ENCODE measurements around the gene SLFN12.

SLFN12 gene

GRCh38 chr17:35373984-35374765 lies 58.1 kb downstream of the SLFN12 start:
- ChIA-PET CTCF (interaction anchor here (1.2 kb wide), 2 partner anchors 9 to 160 kb away, joined by 5 read pairs; no protein-coding TSS in a partner anchor), POLR2A (interaction anchor here (0.6 to 1.4 kb wide), 14 partner anchors 9 to 341 kb away, joined by 3 to 7 read pairs (median 4); partner anchors contain the start of genes PEX12, SLFN12 and SLFN13)
- no peak for TF ChIP-seq CTCF (IDR thresholded peaks at IDR 0.05; ENCODE audit: control extremely low read depth, extremely low read depth, low read depth, missing control alignments)
- DNase-seq (ENCODE audit: extremely low spot score): peak; percentile 47

GRCh38 chr17:35373534-35373983 lies 58.7 kb downstream of the SLFN12 start, which contains the start of gene SLFN11:
TSS of gene SLFN11 (minus strand) at chr17:35373621. CDS start at chr17:35363807, 9,814 bp downstream.
- TF ChIP-seq CTCF (IDR thresholded peaks at IDR 0.05; ENCODE audit: control extremely low read depth, extremely low read depth, low read depth, missing control alignments): no peak
- ChIA-PET POLR2A (interaction anchor here (0.6 to 1.4 kb wide), 17 partner anchors 9 to 1050 kb away, joined by 3 to 7 read pairs (median 4); partner anchors contain the start of genes PEX12, SLFN12 and SLFN13), CTCF (interaction anchor here (1.2 kb wide), 2 partner anchors 10 to 160 kb away, joined by 5 read pairs; no protein-coding TSS in a partner anchor)
- peak; percentile 85 for DNase-seq (ENCODE audit: extremely low spot score)

GRCh38 chr17:35372846-35373533 lies 59.3 kb downstream of the SLFN12 start:
- no peak for TF ChIP-seq CTCF (IDR thresholded peaks at IDR 0.05; ENCODE audit: control extremely low read depth, extremely low read depth, low read depth, missing control alignments)
- DNase-seq (ENCODE audit: extremely low spot score): peak; percentile 45
- POLR2A ChIA-PET: interaction anchor here (0.6 to 1.4 kb wide), 13 partner anchors 33 to 1049 kb away, joined by 3 to 7 read pairs (median 4); partner anchors contain the start of genes PEX12, SLFN12 and SLFN13
- CTCF ChIA-PET: interaction anchor here (1.2 kb wide), 2 partner anchors 11 to 161 kb away, joined by 5 read pairs; no protein-coding TSS in a partner anchor

DNA sequence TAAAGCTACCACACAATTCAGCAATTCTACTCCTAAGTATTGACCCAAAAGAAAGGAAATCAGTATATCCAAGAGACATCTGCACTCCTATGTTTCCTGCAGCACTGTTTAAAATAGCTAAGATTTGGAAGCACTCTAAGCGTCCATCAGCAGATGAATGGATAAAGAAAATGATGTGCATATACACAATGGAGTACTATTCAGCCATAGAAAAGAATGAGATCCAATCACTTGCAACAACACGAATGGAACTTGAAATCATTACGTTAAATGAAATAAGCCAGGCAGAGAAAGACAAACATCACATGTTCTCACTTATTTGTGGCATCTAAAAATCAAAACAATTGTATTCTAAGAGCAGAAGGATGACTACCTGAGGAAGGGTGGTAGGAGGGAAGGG lies 60.4 kb downstream of the SLFN12 start:
- CTCF ChIA-PET: no interaction called here
- POLR2A ChIA-PET: no interaction called here
- no peak for DNase-seq (ENCODE audit: extremely low spot score)
- no peak for TF ChIP-seq CTCF (IDR thresholded peaks at IDR 0.05; ENCODE audit: control extremely low read depth, extremely low read depth, low read depth, missing control alignments)

GRCh38 chr17:35368081-35368830 lies 64.0 kb downstream of the SLFN12 start:
- peak; percentile 80 for DNase-seq (ENCODE audit: extremely low spot score)
- no peak for TF ChIP-seq CTCF (IDR thresholded peaks at IDR 0.05; ENCODE audit: control extremely low read depth, extremely low read depth, low read depth, missing control alignments)
- ChIA-PET POLR2A (no interaction called here), CTCF (interaction anchor here (1.1 to 1.4 kb wide), 2 partner anchors 18 to 56 kb away, joined by 3 to 4 read pairs; no protein-coding TSS in a partner anchor)

Data from GM10248 (cell line).